Right atrium auricular region (tissue), 2 donors: Measurements from ENCODE around the gene IGF2R. TPM values are rescaled to one million over a fixed set of nuclear protein-coding genes. Genes with fewer than 3 reads are reported as not detected.
A peak's percentile ranks its signal among the peaks of the same experiment; 100 is the strongest.
"Not testable (repeated sequence)": the region's sequence is repeated elsewhere in the genome, so short reads cannot be mapped to it uniquely, and the experiment has no call there.

Experiments used
- DNase-seq: peaks from one replicate; pipeline ENCODE4 v3.0.0-alpha.2; 2019; ENCODE audit warnings: low spot score
- H3K27ac ChIP-seq, 2 donors: fragments of 200-600 bp; sonication (generic); 1 replicate in 1 of 2; 2 replicates in 1 of 2; pipeline ENCODE4 v1.5.1; 2016 to 2019
- H3K27me3 ChIP-seq, 2 donors: fragments of 200-600 bp; sonication (generic); one replicate each; pipeline versions ENCODE4 v1.5.1 to v1.6.0; 2017 to 2019
- H3K36me3 ChIP-seq: fragments of 200-600 bp; sonication (generic); one replicate; pipeline ENCODE4 v1.5.1; 2016
- H3K4me1 ChIP-seq, 2 donors: fragments of 200-600 bp; sonication (generic); one replicate each; pipeline versions ENCODE4 v1.5.1 to v1.6.0; 2017 to 2019
- H3K4me3 ChIP-seq, 2 donors: fragments of 200-600 bp; sonication (generic); 1 replicate in 1 of 2; 2 replicates in 1 of 2; pipeline ENCODE4 v1.5.1; 2017 to 2019; ENCODE audit warnings: mild to moderate bottlenecking in 1 of 2, moderate library complexity in 1 of 2
- H3K9me3 ChIP-seq, 2 donors: fragments of 200-600 bp; sonication (generic); one replicate each; pipeline ENCODE4 v1.5.1; 2019
- CTCF ChIP-seq, 2 donors: fragments of 200-600 bp; sonication (generic); IDR thresholded peaks; one replicate each; pipeline ENCODE4 v1.5.1; 2019; ENCODE audit warnings: antibody characterized with exemption in 2 of 2
- total RNA-seq, 2 donors: library from RNA; depleted of rRNA; stranded (reverse); fragments of >200 nt; gene quantifications; one replicate each; pipeline ENCODE4 v1.1.0, GENCODE V29; 2016

Gene IGF2R
- total RNA-seq, 2 donors from 2014 or later: 47.9 to 48.9 TPM

GRCh38 chr6:160132776-160133338 lies 164.0 kb downstream of the IGF2R start:
- no peak for DNase-seq
- H3K27ac ChIP-seq: no peak overlapping the region

GRCh38 chr6:160133441-160134336 lies 164.8 kb downstream of the IGF2R start:
- H3K4me1 ChIP-seq: peaks cover 0 to 4% of the 10 kb centered on the region in 2 donors

More at GRCh38 chr6:160132776-160133338, 164.0 kb downstream of the IGF2R start:
- Histone ChIP-seq H3K4me1 (no peaks in the 10 kb centered on the region), H3K4me3 (no peak overlapping the region), H3K36me3 (no peaks in the 10 kb centered on the region), H3K27me3 (no peaks in the 10 kb centered on the region), H3K9me3 (no peaks in the 10 kb centered on the region)
- no peak for TF ChIP-seq CTCF (IDR thresholded peaks at IDR 0.05)

GRCh38 chr6:160134337-160134751 lies 165.5 kb downstream of the IGF2R start:
- not testable (repeated sequence) for DNase-seq, H3K4me3 ChIP-seq, H3K9me3 ChIP-seq, H3K27me3 ChIP-seq, H3K36me3 ChIP-seq, H3K4me1 ChIP-seq, H3K27ac ChIP-seq

More at GRCh38 chr6:160133441-160134336, 164.8 kb downstream of the IGF2R start:
- no peaks in the 10 kb centered on the region for H3K9me3 ChIP-seq
- no peak overlapping the region for H3K27ac ChIP-seq
- DNase-seq: no peak
- no peak for TF ChIP-seq CTCF (IDR thresholded peaks at IDR 0.05)
- H3K36me3 ChIP-seq: no peaks in the 10 kb centered on the region
- H3K27me3 ChIP-seq: no peaks in the 10 kb centered on the region
- H3K4me3 ChIP-seq: no peak overlapping the region

- H3K36me3 ChIP-seq: no peaks in the 10 kb centered on the region
- no peak overlapping the region for H3K4me3 ChIP-seq
- H3K27ac ChIP-seq: no peak overlapping the region
- no peaks in the 10 kb centered on the region for H3K27me3 ChIP-seq
- H3K9me3 ChIP-seq: no peaks in the 10 kb centered on the region
- no peak for DNase-seq
- peaks cover 0 to 4% of the 10 kb centered on the region in 2 donors for H3K4me1 ChIP-seq
- TF ChIP-seq CTCF (IDR thresholded peaks at IDR 0.05): no peak
Observed at GRCh38 chr6:160134779-160135547, 166.1 kb downstream of the IGF2R start.

GRCh38 chr6:160135907-160136655 lies 167.2 kb downstream of the IGF2R start:
- no peak for TF ChIP-seq CTCF (IDR thresholded peaks at IDR 0.05)
- H3K27me3 ChIP-seq: no peaks in the 10 kb centered on the region
- H3K9me3 ChIP-seq: no peaks in the 10 kb centered on the region
- no peaks in the 10 kb centered on the region for H3K36me3 ChIP-seq
- DNase-seq: peak; percentile 43
- no peak overlapping the region for H3K27ac ChIP-seq
- H3K4me3 ChIP-seq: no peak overlapping the region
- H3K4me1 ChIP-seq: peaks cover 0 to 4% of the 10 kb centered on the region in 2 donors
